Loucy (cell line): ENCODE data around the gene RAB35.

Experiments used
- EZH2phosphoT487 ChIP-seq: fragments of 200-600 bp; IDR thresholded peaks from 2 replicates; pipeline ENCODE4 v1.6.1; 2018; ENCODE audit warnings: antibody characterized with exemption, mild to moderate bottlenecking, moderate library complexity, borderline replicate concordance
- TF ChIP-seq, protein P1 (sequence below): fragments of 200-600 bp; sonication (generic); conservative IDR thresholded peaks from 2 replicates; pipeline ENCODE4 v1.5.1; 2014; ENCODE audit warnings: mild to moderate bottlenecking, antibody characterized with exemption, low read length

DNA sequence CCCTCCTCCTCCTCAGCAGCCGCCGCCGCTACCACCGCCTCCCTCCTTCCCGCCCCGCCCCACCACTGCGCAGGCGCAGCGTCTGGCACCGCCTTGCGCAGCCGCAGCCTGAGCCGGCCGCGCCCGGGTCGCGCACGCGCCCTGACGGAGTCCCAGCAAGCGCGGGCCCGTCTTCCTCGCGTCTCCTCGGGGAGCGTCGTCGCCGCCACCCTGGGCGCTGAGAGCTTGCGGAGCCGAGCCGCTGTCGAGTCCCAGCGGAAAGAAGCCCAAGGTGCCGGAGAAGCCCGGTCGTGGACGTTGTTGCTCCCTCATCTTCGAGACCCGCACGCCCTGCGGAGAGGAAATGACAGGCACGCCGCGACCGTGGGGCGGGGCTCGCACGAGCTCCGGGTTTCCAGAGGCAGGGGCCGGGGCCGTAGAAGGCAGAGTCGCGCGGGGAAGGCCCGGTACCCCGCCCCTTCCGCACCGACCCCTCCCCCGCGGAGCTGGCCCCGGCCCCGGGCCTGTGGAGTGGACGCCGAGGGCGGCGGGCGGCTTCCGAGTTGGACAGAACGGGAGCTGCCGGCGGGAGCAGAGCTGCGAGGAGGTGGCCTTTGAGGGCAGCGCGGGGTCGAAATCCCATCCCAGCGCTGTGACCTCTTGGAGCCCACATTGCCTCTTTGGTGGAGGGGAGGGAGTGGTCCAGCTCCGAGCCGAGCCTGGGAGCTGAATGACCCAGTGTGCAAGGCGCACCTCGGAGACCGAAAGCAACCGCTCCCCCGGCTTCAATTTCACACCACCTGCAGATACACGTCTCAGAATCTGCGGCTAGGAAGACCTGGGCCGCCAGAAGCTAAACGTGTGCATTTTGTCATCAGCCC, 469 bp upstream of the RAB35 start:
- TF ChIP-seq, protein P1, sequence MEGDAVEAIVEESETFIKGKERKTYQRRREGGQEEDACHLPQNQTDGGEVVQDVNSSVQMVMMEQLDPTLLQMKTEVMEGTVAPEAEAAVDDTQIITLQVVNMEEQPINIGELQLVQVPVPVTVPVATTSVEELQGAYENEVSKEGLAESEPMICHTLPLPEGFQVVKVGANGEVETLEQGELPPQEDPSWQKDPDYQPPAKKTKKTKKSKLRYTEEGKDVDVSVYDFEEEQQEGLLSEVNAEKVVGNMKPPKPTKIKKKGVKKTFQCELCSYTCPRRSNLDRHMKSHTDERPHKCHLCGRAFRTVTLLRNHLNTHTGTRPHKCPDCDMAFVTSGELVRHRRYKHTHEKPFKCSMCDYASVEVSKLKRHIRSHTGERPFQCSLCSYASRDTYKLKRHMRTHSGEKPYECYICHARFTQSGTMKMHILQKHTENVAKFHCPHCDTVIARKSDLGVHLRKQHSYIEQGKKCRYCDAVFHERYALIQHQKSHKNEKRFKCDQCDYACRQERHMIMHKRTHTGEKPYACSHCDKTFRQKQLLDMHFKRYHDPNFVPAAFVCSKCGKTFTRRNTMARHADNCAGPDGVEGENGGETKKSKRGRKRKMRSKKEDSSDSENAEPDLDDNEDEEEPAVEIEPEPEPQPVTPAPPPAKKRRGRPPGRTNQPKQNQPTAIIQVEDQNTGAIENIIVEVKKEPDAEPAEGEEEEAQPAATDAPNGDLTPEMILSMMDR = no peak
- TF ChIP-seq EZH2phosphoT487 = no peak
